ENCODE data around the gene SDK2.

Gene SDK2

GRCh38 chr17:73544333-73544732, 99.9 kb downstream of the SDK2 start:
- no peak for DNase-seq (ENCODE audit: low read depth in 4 of 4, low spot score in 1 of 4)

- no peak for DNase-seq (ENCODE audit: low read depth in 4 of 4, low spot score in 1 of 4)
Measured at GRCh38 chr17:73542323-73542722, 101.9 kb downstream of the SDK2 start.

GRCh38 chr17:73541561-73541981, 102.7 kb downstream of the SDK2 start:
- DNase-seq (ENCODE audit: low read depth in 4 of 4, low spot score in 1 of 4): no peak

GRCh38 chr17:73541111-73541510, 103.1 kb downstream of the SDK2 start:
- DNase-seq (ENCODE audit: low read depth in 4 of 4, low spot score in 1 of 4): no peak

GRCh38 chr17:73539166-73539565, 105.1 kb downstream of the SDK2 start:
- no peak for DNase-seq (ENCODE audit: low read depth in 4 of 4, low spot score in 1 of 4)

GRCh38 chr17:73538445-73538844, 105.8 kb downstream of the SDK2 start:
- DNase-seq (ENCODE audit: low read depth in 4 of 4, low spot score in 1 of 4): no peak

- DNase-seq (ENCODE audit: low read depth in 4 of 4, low spot score in 1 of 4): no peak
Measured at GRCh38 chr17:73536700-73537605, 107.3 kb downstream of the SDK2 start.

- DNase-seq (ENCODE audit: low read depth in 4 of 4, low spot score in 1 of 4): no peak
Measured at GRCh38 chr17:73535746-73536145, 108.5 kb downstream of the SDK2 start.

- no peak for DNase-seq (ENCODE audit: low read depth in 4 of 4, low spot score in 1 of 4)
Measured at GRCh38 chr17:73534209-73534909, 109.9 kb downstream of the SDK2 start.

GRCh38 chr17:73533781-73534180, 110.5 kb downstream of the SDK2 start:
- DNase-seq (ENCODE audit: low read depth in 4 of 4, low spot score in 1 of 4): no peak

- no peak for DNase-seq (ENCODE audit: low read depth in 4 of 4, low spot score in 1 of 4)
Measured at GRCh38 chr17:73533127-73533526, 111.1 kb downstream of the SDK2 start.

- DNase-seq (ENCODE audit: low read depth in 4 of 4, low spot score in 1 of 4): no peak
Measured at GRCh38 chr17:73532421-73532901, 111.8 kb downstream of the SDK2 start.

GRCh38 chr17:73531158-73531557, 113.1 kb downstream of the SDK2 start:
- no peak for DNase-seq (ENCODE audit: low read depth in 4 of 4, low spot score in 1 of 4)

GRCh38 chr17:73528679-73529078, 115.6 kb downstream of the SDK2 start:
- DNase-seq (ENCODE audit: low read depth in 4 of 4, low spot score in 1 of 4): no peak

GRCh38 chr17:73526952-73527351, 117.3 kb downstream of the SDK2 start:
- DNase-seq (ENCODE audit: low read depth in 4 of 4, low spot score in 1 of 4): no peak

GRCh38 chr17:73524941-73525679, 119.1 kb downstream of the SDK2 start:
- no peak for DNase-seq (ENCODE audit: low read depth in 4 of 4, low spot score in 1 of 4)

GRCh38 chr17:73522696-73523095, 121.5 kb downstream of the SDK2 start:
- DNase-seq (ENCODE audit: low read depth in 4 of 4, low spot score in 1 of 4): no peak

- DNase-seq (ENCODE audit: low read depth in 4 of 4, low spot score in 1 of 4): no peak
Measured at GRCh38 chr17:73522107-73522506, 122.1 kb downstream of the SDK2 start.

- DNase-seq (ENCODE audit: low read depth in 4 of 4, low spot score in 1 of 4): no peak
Measured at GRCh38 chr17:73521376-73521775, 122.9 kb downstream of the SDK2 start.

- no peak for DNase-seq (ENCODE audit: low read depth in 4 of 4, low spot score in 1 of 4)
Measured at GRCh38 chr17:73520369-73520761, 123.9 kb downstream of the SDK2 start.

GRCh38 chr17:73519714-73520368, 124.4 kb downstream of the SDK2 start:
- DNase-seq (ENCODE audit: low read depth in 4 of 4, low spot score in 1 of 4): no peak

Data from stimulated activated CD4-positive, alpha-beta T cell treated with anti-CD3 and anti-CD28 coated beads, Interleukin-1b, Interleukin-23, amount 100 ng/mL, for 24 hours (primary cell).